AG04450 (cell line): ENCODE data around the gene CYP2W1. TPM values are rescaled to one million over a fixed set of nuclear protein-coding genes. Genes with fewer than 3 reads are reported as not detected.

ENCODE experiments used
- CTCF ChIA-PET: fragments of 300-600, 350-600 bp; formaldehyde crosslinking; extraction: SDS; loops from one replicate; lab custom pipeline; 2022; ENCODE audit warnings: antibody characterized with exemption, inconsistent platforms; lab: Charles Lee
- POLR2A ChIA-PET: fragments of 350-600 bp; formaldehyde crosslinking; extraction: SDS; loops from one replicate; lab custom pipeline; 2021; ENCODE audit warnings: antibody characterized with exemption, inconsistent platforms; lab: Yijun Ruan, JAX
- DNase-seq: peaks from one replicate; pipeline ENCODE4 v3.0.0-alpha.2; 2011; ENCODE audit warnings: low read depth, low spot score
- H3K27ac ChIP-seq: one replicate; pipeline ENCODE4 v1.5.1; 2012; ENCODE audit warnings: low read depth, low read length, control low read depth
- H3K27me3 ChIP-seq: one replicate; pipeline ENCODE4 v1.6.0; 2012; ENCODE audit warnings: low read length; ENCODE audit not compliant: control insufficient read depth, insufficient read depth
- H3K4me3 ChIP-seq: 2 replicates; pipeline ENCODE4 v1.5.1; 2011; ENCODE audit warnings: mild to moderate bottlenecking, low read depth, low read length, control low read depth
- H3K9me3 ChIP-seq: 2 replicates; pipeline ENCODE4 v1.5.1; 2012; ENCODE audit warnings: low read length; ENCODE audit not compliant: control insufficient read depth, insufficient read depth
- CTCF ChIP-seq: IDR thresholded peaks from 2 replicates; pipeline ENCODE4 v1.5.1; 2011; ENCODE audit warnings: low read depth, low read length, control low read depth, inconsistent platforms
- polyA plus RNA-seq: library from polyadenylated mRNA; depleted of rRNA; stranded (reverse); fragments of >200 nt; gene quantifications from 2 replicates; pipeline ENCODE4 v1.2.3, GENCODE V29; 2011

CYP2W1 gene
- polyA plus RNA-seq, 1 experiment: not detected

GRCh38 chr7:985915-986741 lies 3.1 kb downstream of the CYP2W1 start:
- CTCF ChIA-PET: interaction anchor here (1.4 kb wide), 1 partner anchor 79 kb away, joined by 4 read pairs; no protein-coding TSS in a partner anchor
- peaks cover 8% of the 10 kb centered on the region for H3K27me3 ChIP-seq
- no peaks in the 10 kb centered on the region; the same call in 1 of the 2 replicates for H3K9me3 ChIP-seq
- H3K27ac ChIP-seq: no peak overlapping the region
- no peak for DNase-seq
- POLR2A ChIA-PET: interaction anchor here (0.5 to 1.2 kb wide), 2 partner anchors 11 to 369 kb away, joined by 3 to 9 read pairs; partner anchors contain the start of gene COX19
- H3K4me3 ChIP-seq: no peak overlapping the region
- TF ChIP-seq CTCF: no peak

- CTCF ChIA-PET: interaction anchor here (0.6 kb wide), 1 partner anchor 1481 kb away, joined by 3 read pairs; no protein-coding TSS in a partner anchor
Measured at GRCh38 chr7:986766-987751, 4.1 kb downstream of the CYP2W1 start.

GRCh38 chr7:987909-988308 lies 4.9 kb downstream of the CYP2W1 start:
- TF ChIP-seq CTCF: no peak
- no peak overlapping the region for H3K27ac ChIP-seq
- H3K4me3 ChIP-seq: no peak overlapping the region
- ChIA-PET POLR2A (interaction anchor here (1.4 kb wide), 1 partner anchor 13 kb away, joined by 6 read pairs; the partner anchor contains the start of gene COX19), CTCF (interaction anchor here (0.6 to 1.8 kb wide), 3 partner anchors 13 to 120 kb away, joined by 3 to 15 read pairs (median 3); partner anchors contain the start of gene COX19)
- no peak for DNase-seq
- H3K27me3 ChIP-seq: peaks cover 6% of the 10 kb centered on the region
- no peaks in the 10 kb centered on the region; the same call in 1 of the 2 replicates for H3K9me3 ChIP-seq

More at GRCh38 chr7:986766-987751, 4.1 kb downstream of the CYP2W1 start:
- peaks cover 12% of the 10 kb centered on the region for H3K27me3 ChIP-seq
- H3K27ac ChIP-seq: peak overlapping the region; percentile 21
- no peaks in the 10 kb centered on the region; the same call in 1 of the 2 replicates for H3K9me3 ChIP-seq
- no peak for TF ChIP-seq CTCF
- DNase-seq: no peak
- POLR2A ChIA-PET: interaction anchor here (1.2 kb wide), 1 partner anchor 12 kb away, joined by 9 read pairs; the partner anchor contains the start of gene COX19
- H3K4me3 ChIP-seq: no peak overlapping the region

- no peak for TF ChIP-seq CTCF
- ChIA-PET POLR2A (interaction anchor here (1.4 kb wide), 1 partner anchor 14 kb away, joined by 6 read pairs; the partner anchor contains the start of gene COX19), CTCF (interaction anchor here (0.6 to 1.8 kb wide), 3 partner anchors 13 to 120 kb away, joined by 3 to 15 read pairs (median 3); partner anchors contain the start of gene COX19)
- Histone ChIP-seq H3K27ac (no peak overlapping the region), H3K9me3 (no peaks in the 10 kb centered on the region; the same call in 1 of the 2 replicates), H3K4me3 (no peak overlapping the region), H3K27me3 (peaks cover 6% of the 10 kb centered on the region)
- no peak for DNase-seq
Measured at GRCh38 chr7:988426-988911, 5.5 kb downstream of the CYP2W1 start.
